H1 (cell line): ENCODE data around the gene EML1. TPM values are rescaled to one million over a fixed set of nuclear protein-coding genes. Genes with fewer than 3 reads are reported as not detected.

Experiments
- ASH2L ChIP-seq: fragments of 200-600, 300-600 bp; sonication (generic); IDR thresholded peaks from one replicate; pipeline ENCODE4 v1.7.1; 2017; ENCODE audit warnings: low read length
- CBX5 ChIP-seq: fragments of 300-800, 300-1000 bp; sonication (generic); IDR thresholded peaks from 2 replicates; pipeline ENCODE4 v1.7.1; 2016; ENCODE audit warnings: antibody characterized with exemption, low read length, low read depth
- HDAC2 ChIP-seq, 2 experiments: fragments of 300-600 bp in 1 of 2; sonication (generic) in 1 of 2; IDR thresholded peaks; 2 replicates each; pipeline ENCODE4 v1.6.1; 2011 to 2012; ENCODE audit warnings: low read depth in 2 of 2, low read length in 2 of 2, mild to moderate bottlenecking in 2 of 2, moderate library complexity in 2 of 2, borderline replicate concordance in 1 of 2, inconsistent platforms in 1 of 2
- NANOG ChIP-seq: IDR thresholded peaks from 2 replicates; pipeline ENCODE4 v1.6.1; 2011; ENCODE audit warnings: low read length, low read depth, mild to moderate bottlenecking, inconsistent platforms; ENCODE audit not compliant: insufficient read depth, poor library complexity, severe bottlenecking
- SAP30 ChIP-seq: fragments of 300-600 bp; sonication (generic); IDR thresholded peaks from 2 replicates; pipeline ENCODE4 v1.7.1; 2012; ENCODE audit warnings: low read length, moderate library complexity, mild to moderate bottlenecking, inconsistent platforms; ENCODE audit not compliant: insufficient read depth, insufficient replicate concordance
- SP1 ChIP-seq: IDR thresholded peaks from 2 replicates; pipeline ENCODE4 v1.6.1; 2011; ENCODE audit warnings: low read depth, low read length
- TCF12 ChIP-seq: IDR thresholded peaks from 2 replicates; pipeline ENCODE4 v1.6.1; 2011; ENCODE audit warnings: low read depth, mild to moderate bottlenecking, low read length
- polyA plus RNA-seq, 7 experiments: library from polyadenylated mRNA; depleted of rRNA in 3 of 7; stranded (reverse) in 5 of 7; unstranded in 2 of 7; fragments of >200 nt in 5 of 7; fragments of 200-250 nt in 2 of 7; gene quantifications; 1 replicate in 5 of 7; 2 replicates in 1 of 7; 4 replicates in 1 of 7; pipeline versions ENCODE4 v1.2.1 to v1.2.3, GENCODE V29; 2011 to 2013; ENCODE audit warnings: missing spikeins in 2 of 7, mixed read lengths in 2 of 7
- total RNA-seq: library from RNA; stranded (reverse); fragmentation: NEBNext Ultra II Directional; extraction: Animal tissue kit (Norgen Biotek cat#: 25700); gene quantifications from 2 replicates; pipeline ENCODE4 v1.2.1, GENCODE V29; 2021
- TF ChIP-seq, protein P1 (sequence below): fragments of 300-600 bp; sonication (generic); IDR thresholded peaks from 2 replicates; pipeline ENCODE4 v1.7.1; 2012; ENCODE audit warnings: low read length, moderate library complexity, mild to moderate bottlenecking, inconsistent platforms; ENCODE audit not compliant: insufficient replicate concordance
- TF ChIP-seq, protein P2 (sequence below): IDR thresholded peaks from 2 replicates; pipeline ENCODE4 v1.6.1; 2011; ENCODE audit warnings: low read depth, mild to moderate bottlenecking, low read length; ENCODE audit not compliant: insufficient read depth

The EML1 gene
- total and polyA plus RNA-seq, 2 of the 8 experiments (the other 6 are each of a cell fraction or from before 2014, with no cell fraction given), result 11.1 to 24.7 TPM

DNA sequence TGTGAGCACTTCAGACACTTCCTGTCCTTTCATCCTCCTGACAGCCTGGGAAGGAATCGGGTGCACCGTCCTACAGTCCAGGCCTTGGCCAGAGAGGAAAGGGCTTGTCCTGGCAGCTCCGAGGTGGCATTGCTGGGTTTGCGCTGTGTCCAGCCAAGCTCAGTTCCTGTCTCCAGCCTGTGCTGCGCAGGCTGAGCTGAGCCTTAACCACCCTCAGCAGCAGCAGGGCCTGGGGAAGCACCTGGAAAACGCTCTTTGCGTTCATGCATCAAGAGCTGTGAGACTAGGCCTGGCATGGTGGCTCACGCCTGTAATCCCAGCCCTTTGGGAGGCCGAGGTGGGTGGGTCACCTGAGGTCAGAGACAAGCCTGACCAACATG, 33.7 kb upstream of the EML1 start (continued):
- TF ChIP-seq, protein P1, sequence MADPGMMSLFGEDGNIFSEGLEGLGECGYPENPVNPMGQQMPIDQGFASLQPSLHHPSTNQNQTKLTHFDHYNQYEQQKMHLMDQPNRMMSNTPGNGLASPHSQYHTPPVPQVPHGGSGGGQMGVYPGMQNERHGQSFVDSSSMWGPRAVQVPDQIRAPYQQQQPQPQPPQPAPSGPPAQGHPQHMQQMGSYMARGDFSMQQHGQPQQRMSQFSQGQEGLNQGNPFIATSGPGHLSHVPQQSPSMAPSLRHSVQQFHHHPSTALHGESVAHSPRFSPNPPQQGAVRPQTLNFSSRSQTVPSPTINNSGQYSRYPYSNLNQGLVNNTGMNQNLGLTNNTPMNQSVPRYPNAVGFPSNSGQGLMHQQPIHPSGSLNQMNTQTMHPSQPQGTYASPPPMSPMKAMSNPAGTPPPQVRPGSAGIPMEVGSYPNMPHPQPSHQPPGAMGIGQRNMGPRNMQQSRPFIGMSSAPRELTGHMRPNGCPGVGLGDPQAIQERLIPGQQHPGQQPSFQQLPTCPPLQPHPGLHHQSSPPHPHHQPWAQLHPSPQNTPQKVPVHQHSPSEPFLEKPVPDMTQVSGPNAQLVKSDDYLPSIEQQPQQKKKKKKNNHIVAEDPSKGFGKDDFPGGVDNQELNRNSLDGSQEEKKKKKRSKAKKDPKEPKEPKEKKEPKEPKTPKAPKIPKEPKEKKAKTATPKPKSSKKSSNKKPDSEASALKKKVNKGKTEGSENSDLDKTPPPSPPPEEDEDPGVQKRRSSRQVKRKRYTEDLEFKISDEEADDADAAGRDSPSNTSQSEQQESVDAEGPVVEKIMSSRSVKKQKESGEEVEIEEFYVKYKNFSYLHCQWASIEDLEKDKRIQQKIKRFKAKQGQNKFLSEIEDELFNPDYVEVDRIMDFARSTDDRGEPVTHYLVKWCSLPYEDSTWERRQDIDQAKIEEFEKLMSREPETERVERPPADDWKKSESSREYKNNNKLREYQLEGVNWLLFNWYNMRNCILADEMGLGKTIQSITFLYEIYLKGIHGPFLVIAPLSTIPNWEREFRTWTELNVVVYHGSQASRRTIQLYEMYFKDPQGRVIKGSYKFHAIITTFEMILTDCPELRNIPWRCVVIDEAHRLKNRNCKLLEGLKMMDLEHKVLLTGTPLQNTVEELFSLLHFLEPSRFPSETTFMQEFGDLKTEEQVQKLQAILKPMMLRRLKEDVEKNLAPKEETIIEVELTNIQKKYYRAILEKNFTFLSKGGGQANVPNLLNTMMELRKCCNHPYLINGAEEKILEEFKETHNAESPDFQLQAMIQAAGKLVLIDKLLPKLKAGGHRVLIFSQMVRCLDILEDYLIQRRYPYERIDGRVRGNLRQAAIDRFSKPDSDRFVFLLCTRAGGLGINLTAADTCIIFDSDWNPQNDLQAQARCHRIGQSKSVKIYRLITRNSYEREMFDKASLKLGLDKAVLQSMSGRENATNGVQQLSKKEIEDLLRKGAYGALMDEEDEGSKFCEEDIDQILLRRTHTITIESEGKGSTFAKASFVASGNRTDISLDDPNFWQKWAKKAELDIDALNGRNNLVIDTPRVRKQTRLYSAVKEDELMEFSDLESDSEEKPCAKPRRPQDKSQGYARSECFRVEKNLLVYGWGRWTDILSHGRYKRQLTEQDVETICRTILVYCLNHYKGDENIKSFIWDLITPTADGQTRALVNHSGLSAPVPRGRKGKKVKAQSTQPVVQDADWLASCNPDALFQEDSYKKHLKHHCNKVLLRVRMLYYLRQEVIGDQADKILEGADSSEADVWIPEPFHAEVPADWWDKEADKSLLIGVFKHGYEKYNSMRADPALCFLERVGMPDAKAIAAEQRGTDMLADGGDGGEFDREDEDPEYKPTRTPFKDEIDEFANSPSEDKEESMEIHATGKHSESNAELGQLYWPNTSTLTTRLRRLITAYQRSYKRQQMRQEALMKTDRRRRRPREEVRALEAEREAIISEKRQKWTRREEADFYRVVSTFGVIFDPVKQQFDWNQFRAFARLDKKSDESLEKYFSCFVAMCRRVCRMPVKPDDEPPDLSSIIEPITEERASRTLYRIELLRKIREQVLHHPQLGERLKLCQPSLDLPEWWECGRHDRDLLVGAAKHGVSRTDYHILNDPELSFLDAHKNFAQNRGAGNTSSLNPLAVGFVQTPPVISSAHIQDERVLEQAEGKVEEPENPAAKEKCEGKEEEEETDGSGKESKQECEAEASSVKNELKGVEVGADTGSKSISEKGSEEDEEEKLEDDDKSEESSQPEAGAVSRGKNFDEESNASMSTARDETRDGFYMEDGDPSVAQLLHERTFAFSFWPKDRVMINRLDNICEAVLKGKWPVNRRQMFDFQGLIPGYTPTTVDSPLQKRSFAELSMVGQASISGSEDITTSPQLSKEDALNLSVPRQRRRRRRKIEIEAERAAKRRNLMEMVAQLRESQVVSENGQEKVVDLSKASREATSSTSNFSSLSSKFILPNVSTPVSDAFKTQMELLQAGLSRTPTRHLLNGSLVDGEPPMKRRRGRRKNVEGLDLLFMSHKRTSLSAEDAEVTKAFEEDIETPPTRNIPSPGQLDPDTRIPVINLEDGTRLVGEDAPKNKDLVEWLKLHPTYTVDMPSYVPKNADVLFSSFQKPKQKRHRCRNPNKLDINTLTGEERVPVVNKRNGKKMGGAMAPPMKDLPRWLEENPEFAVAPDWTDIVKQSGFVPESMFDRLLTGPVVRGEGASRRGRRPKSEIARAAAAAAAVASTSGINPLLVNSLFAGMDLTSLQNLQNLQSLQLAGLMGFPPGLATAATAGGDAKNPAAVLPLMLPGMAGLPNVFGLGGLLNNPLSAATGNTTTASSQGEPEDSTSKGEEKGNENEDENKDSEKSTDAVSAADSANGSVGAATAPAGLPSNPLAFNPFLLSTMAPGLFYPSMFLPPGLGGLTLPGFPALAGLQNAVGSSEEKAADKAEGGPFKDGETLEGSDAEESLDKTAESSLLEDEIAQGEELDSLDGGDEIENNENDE, result no peak
- TF ChIP-seq TCF12 (no peak), SP1 (no peak), CBX5 (no peak), NANOG (no peak), SAP30 (no peak), ASH2L (no peak), HDAC2 (IDR thresholded peaks at IDR 0.05; ENCODE audit: borderline replicate concordance in 1 of 2, low read depth in 2 of 2, low read length in 2 of 2) (no peak)
- TF ChIP-seq, protein P2, sequence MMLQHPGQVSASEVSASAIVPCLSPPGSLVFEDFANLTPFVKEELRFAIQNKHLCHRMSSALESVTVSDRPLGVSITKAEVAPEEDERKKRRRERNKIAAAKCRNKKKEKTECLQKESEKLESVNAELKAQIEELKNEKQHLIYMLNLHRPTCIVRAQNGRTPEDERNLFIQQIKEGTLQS, result no peak
